ENCODE measurements around the gene PDE6G.

The PDE6G gene

GRCh38 chr17:81660441-81660840 is 4.1 kb upstream of the PDE6G start:
- DNase-seq: no peak

GRCh38 chr17:81659038-81659437 is 2.7 kb upstream of the PDE6G start:
- DNase-seq: no peak

DNA sequence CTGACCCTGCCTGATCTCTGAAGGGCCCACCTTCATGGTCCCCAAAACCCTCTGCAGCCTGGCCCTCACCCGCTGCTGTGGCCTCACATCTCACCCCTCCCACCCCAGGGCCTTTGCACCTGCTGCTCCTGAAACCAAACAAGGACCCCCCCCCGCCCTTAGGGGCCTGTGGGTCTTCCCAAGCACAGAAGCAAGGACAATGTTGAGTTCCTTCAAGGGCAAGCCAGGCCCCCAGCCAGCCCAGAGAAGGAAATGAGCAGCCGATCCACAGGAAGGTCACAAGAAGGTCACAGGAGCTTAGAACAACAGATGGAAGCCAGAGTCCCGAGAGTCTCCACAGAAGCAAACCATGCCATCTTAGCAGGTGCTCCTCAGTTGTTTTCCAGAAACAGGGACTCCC is 493 bp upstream of the PDE6G start:
- DNase-seq: no peak

- DNase-seq: no peak
Measured at GRCh38 chr17:81655378-81656117, 794 bp downstream of the PDE6G start.

DNA sequence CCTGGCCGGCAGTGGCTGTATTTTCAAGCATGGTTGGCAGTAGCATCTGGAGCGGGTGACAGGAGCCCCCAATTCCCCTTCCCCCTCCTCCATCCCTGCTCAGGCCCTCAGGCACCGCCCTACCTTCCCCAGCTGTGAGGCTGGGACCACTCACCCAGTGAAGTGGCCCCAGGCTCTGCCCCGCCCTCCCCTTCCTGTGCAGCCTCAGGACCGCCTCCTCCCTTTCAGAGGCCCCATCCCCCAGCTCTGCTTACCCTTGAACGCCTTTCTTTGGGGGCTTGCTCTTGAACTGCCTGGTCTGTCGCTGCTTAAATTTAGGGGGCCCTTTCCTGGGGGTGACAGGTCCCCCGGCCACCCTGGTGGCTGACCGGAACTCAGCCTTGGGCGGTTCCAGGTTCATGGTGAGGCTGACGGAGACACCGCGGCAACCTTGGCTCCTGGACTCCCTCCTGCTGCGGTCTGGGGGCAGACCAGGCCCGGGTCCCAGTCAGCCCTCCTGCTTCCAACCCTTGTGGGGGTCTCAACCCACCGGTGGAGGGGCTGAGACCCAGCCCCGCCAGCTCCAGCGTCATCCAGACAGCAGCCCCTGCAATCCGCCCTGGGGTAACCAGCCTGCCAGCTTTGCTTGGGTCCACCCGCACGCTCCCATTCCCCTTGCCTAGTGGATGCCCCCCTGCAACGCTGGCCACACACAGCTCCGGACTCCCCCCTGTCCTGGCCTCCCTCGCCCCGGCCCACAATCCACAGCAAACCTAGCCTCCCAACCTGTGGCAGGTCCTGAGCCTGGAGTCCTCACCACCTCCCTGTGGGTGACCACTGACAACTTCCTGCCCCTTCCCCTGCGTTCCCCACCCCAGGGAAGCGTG is 3.2 kb downstream of the PDE6G start:
- no peak for DNase-seq

DNA sequence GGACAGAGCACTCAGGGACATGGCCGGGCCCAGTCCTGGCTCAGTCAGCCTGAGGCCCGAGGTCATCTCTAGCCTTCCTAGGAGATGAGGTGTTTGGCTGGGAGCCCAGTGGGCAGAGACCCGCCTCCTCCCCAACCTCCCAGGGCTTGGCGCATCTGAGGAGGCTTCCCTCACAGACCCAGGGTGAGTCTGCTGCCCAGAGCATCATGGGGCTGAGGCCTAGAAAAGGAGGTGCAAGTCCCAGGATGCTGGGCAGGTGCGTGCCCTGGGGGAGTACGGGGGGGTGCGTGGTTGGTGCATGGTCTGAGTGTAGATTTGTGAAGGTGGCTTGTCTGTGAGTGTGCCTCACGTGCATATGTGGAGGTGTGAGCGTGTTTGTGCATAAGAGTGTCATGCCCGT is 4.7 kb downstream of the PDE6G start:
- DNase-seq: no peak

- no peak for DNase-seq
Measured at GRCh38 chr17:81650951-81651350, 5.4 kb downstream of the PDE6G start.

- DNase-seq: no peak
Measured at GRCh38 chr17:81648707-81649085, 7.6 kb downstream of the PDE6G start.

DNA sequence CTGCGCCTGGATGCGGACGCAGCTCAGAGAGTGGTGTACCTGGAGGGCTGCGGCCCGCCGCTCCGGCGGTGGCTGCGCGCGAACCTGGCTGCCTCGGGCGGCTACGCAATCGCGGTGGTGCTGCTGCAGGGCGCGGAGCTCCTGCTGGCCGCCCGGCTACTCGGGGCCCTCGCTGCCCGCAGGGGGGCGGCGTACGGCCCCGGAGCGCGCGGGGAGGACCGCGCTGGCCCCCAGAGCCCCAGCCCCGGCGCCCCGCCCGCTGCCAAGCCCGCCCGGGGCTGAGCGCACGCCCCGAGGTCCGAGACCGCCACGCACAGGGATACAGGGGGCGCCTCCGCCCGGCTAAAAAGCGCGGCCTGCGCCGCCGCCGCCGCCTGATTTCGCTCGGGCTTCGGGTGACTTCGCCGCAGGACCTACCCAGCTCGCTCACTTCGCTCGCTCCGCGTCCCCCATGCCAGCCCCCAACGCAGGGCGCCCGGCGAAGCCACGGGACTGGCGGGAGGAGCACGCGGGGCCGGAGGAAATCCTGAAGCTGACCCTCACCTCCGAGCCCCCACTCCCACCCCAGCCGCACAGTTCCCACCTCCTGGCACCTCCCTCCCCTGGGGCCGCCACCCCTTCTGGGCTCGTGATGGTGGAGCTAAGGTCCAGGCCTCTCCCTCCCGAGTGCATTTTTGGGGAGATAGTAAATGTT is 8.2 kb downstream of the PDE6G start:
- no peak for DNase-seq

DNA sequence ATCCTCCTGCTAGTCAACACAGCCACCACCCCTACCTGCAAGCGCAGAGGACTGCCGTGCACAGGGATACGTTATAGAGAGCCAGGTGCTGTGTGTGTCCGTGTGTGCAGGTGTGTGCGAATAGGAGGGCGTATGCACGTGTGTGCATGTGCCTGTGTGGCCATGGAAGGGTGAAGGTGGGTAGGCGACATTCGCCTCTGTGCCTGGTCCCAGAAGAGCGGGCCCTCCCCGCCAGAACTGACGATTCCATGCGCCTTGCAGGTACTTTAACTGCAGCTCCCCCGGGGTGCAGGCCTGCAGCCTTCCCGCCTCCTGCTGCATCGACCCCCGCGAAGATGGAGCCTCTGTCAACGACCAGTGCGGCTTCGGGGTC is 8.7 kb downstream of the PDE6G start:
- DNase-seq: no peak

- no peak for DNase-seq
Measured at GRCh38 chr17:81646869-81647600, 9.3 kb downstream of the PDE6G start.

- DNase-seq: no peak
Measured at GRCh38 chr17:81644976-81645952, 11.1 kb downstream of the PDE6G start.

GRCh38 chr17:81644496-81644895 is 11.8 kb downstream of the PDE6G start:
- DNase-seq: no peak

DNA sequence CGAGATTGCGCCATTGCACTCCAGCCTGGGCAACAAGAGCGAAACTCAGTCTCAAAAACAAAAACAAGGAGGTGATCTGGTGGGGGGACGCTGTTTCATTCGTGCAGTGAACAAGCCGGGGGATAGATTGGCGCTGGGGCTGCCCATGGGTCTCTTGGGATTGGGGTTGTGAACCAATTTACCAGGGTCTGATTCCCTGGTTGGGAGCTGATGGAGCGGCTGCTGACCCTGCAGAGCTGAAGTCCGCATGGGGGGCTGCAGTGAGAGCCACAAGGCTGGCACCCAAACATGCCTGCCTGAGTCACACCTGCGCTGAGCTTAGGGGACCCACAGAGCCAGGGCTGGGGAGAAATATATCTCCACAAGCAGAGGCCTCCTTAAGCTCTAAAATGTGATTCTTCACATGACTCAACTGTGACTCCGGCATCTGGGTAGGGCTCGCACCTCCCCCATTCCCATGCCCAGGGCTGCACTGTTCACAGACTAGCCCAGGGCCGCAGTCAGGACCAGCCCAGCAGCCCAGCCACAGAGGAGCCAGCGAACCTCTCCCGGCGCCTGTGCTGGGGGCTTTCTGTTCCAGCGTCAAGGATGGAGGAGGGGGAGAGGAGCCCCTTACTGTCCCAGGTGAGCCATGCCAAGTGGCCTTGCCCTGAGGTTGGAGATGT is 14.4 kb downstream of the PDE6G start:
- no peak for DNase-seq

GRCh38 chr17:81640011-81640410 is 16.3 kb downstream of the PDE6G start:
- DNase-seq: no peak

DNA sequence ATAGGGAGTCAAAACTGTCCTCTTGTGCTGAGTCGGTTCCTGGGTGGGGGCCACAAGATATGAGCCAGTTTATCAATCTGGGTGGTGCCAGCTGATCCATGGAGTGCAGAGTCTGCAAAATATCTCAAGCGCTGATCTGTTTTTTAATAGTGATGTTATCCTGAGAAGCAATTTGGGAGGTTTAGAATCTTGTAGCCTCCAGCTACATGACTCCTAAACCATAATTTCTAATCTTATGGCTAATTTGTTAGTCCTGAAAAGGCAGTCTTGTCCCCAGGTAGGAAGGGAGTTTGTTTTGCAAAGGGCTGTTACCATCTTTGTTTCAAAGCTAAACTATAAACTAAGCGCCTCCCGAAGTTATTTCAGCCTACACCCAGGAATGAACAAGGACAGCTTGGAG is 17.7 kb downstream of the PDE6G start:
- DNase-seq: no peak

DNA sequence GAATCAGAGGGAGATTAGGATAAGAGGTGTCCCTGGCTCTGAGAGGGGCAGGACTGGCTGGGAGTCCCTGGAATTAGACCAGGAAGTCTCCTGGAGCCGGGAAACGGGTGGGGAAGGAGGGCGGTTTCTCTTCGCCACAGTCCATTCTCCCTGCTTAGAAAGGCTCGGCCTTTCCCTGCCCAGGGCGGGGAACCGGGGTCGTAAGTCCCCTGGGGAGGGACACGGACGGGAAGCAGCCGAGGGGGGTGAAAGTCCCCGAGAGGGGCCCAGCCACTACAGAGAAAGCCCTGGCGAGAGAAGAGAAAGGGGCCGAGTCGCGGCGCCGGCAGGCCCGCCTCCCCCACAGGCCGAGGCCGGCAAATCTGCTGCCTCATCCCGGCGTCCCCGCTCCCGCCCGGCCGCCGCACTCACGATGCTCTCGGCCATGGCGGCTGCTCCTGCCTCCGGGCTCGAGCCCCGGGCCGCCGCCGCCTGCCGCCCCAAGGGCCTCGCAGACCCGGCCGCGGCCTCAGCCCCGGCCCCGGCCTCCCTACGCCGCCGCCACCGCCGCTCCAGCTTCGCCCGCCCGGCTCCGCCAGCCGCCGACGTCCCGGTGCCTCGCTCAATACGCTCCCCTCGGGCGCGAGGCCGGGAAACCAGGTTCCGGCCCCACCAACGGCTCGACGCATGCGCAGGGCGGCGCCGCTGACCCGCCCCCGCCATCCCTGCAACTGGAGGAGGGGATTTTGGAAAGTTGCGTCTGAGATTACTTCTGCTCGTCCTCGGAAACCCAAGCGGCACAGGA is 19.6 kb downstream of the PDE6G start, which contains the start of the genes NPLOC4 and TSPAN10:
Gene NPLOC4, minus strand, starts transcription at position 608 of the 784 bp plus-strand sequence. Its CDS starts 182 bp downstream, at position 426.
Gene TSPAN10, plus strand, starts transcription at position 692 of the 784 bp plus-strand sequence. CDS start 5,217 bp downstream, outside the sequence.
- peak; percentile 70 for DNase-seq

- DNase-seq: no peak
Measured at GRCh38 chr17:81635973-81636504, 20.3 kb downstream of the PDE6G start.

- no peak for DNase-seq
Measured at GRCh38 chr17:81635431-81635830, 20.9 kb downstream of the PDE6G start.

- DNase-seq: no peak
Measured at GRCh38 chr17:81631482-81631881, 24.9 kb downstream of the PDE6G start.
